Neural cell (in vitro differentiated cells): Measurements from ENCODE around the gene PMEL. TPM values are rescaled to one million over a fixed set of nuclear protein-coding genes. Genes with fewer than 3 reads are reported as not detected.

ENCODE experiments used
- H2AFZ ChIP-seq: fragments of 200-600, 300-800 bp; sonication (generic), shearing (Covaris generic); 2 replicates; pipeline ENCODE4 v1.6.0; 2014; ENCODE audit warnings: low read depth, mild to moderate bottlenecking, antibody characterized with exemption, low read length, moderate library complexity
- H3F3A ChIP-seq: fragments of 200-600 bp; shearing (Covaris generic); 2 replicates; pipeline ENCODE4 v1.6.1; 2016; ENCODE audit warnings: mild to moderate bottlenecking, moderate library complexity, mixed read lengths, antibody characterized with exemption, low read length; ENCODE audit not compliant: insufficient read depth, poor library complexity, severe bottlenecking
- H3K27ac ChIP-seq: fragments of 200-600, 300-800 bp; sonication (generic), shearing (Covaris generic); 2 replicates; pipeline ENCODE4 v1.5.1; 2014; ENCODE audit warnings: mild to moderate bottlenecking, low read length, moderate library complexity
- H3K27me3 ChIP-seq: fragments of 300-800, 200-600 bp; sonication (generic), shearing (Covaris generic); 2 replicates; pipeline ENCODE4 v1.6.0; 2014; ENCODE audit warnings: mild to moderate bottlenecking, low read depth, low read length, moderate library complexity; ENCODE audit not compliant: insufficient read depth
- H3K36me3 ChIP-seq: fragments of 300-800, 200-600 bp; sonication (generic), shearing (Covaris generic); 2 replicates; pipeline ENCODE4 v1.5.1; 2014; ENCODE audit warnings: mild to moderate bottlenecking, antibody characterized with exemption, low read length, moderate library complexity; ENCODE audit not compliant: insufficient read depth
- H3K4me2 ChIP-seq: fragments of 300-800, 200-600 bp; sonication (generic), shearing (Covaris generic); 2 replicates; pipeline ENCODE4 v1.6.0; 2014; ENCODE audit warnings: mild to moderate bottlenecking, low read length
- H3K4me3 ChIP-seq: fragments of 300-800, 200-600 bp; sonication (generic), shearing (Covaris generic); 2 replicates; pipeline ENCODE4 v1.5.1; 2014; ENCODE audit warnings: mild to moderate bottlenecking, low read length, moderate library complexity
- H3K79me2 ChIP-seq: fragments of 200-600 bp; shearing (Covaris generic); replicated peaks from 2 replicates; pipeline ENCODE4 v1.6.0; 2014; ENCODE audit warnings: mild to moderate bottlenecking, low read length, moderate library complexity; ENCODE audit not compliant: insufficient read depth
- H3K9ac ChIP-seq: fragments of 300-800, 200-600 bp; sonication (generic), shearing (Covaris generic); 2 replicates; pipeline ENCODE4 v1.6.1; 2016; ENCODE audit warnings: mild to moderate bottlenecking, low read length, mixed read lengths
- H3K9me2 ChIP-seq: fragments of 200-600 bp; shearing (Covaris generic); 2 replicates; pipeline ENCODE4 v1.6.1; 2016; ENCODE audit warnings: mild to moderate bottlenecking, low read length, mixed read lengths; ENCODE audit not compliant: insufficient read depth
- H3K9me3 ChIP-seq: fragments of 200-600, 300-800 bp; sonication (generic), shearing (Covaris generic); 2 replicates; pipeline ENCODE4 v1.6.1; 2016; ENCODE audit warnings: mild to moderate bottlenecking, mixed run types, low read length, moderate library complexity, mixed read lengths
- H4K20me1 ChIP-seq: fragments of 200-600 bp; shearing (Covaris generic); 2 replicates; pipeline ENCODE4 v1.6.1; 2016; ENCODE audit warnings: mild to moderate bottlenecking, mixed run types; ENCODE audit not compliant: insufficient read depth
- CTCF ChIP-seq: fragments of 450-650 bp; IDR thresholded peaks from 2 replicates; pipeline ENCODE4 v1.5.1; 2014; ENCODE audit warnings: antibody characterized with exemption, mild to moderate bottlenecking, moderate library complexity; ENCODE audit not compliant: poor library complexity, severe bottlenecking
- EP300 ChIP-seq: fragments of 450-650 bp; conservative IDR thresholded peaks from 2 replicates; pipeline ENCODE4 v1.6.1; 2014; ENCODE audit warnings: antibody characterized with exemption, mild to moderate bottlenecking, moderate library complexity; ENCODE audit not compliant: poor library complexity, severe bottlenecking
- EZH2 ChIP-seq: fragments of 200-600, 300-800 bp; shearing (Covaris generic), sonication (generic); IDR thresholded peaks from 2 replicates; pipeline ENCODE4 v1.6.1; 2014; ENCODE audit warnings: antibody characterized with exemption, low read length, borderline replicate concordance, mild to moderate bottlenecking; ENCODE audit not compliant: insufficient read depth, poor library complexity, severe bottlenecking
- MXI1 ChIP-seq: fragments of 450-650 bp; conservative IDR thresholded peaks from 2 replicates; pipeline ENCODE4 v1.6.1; 2014; ENCODE audit warnings: antibody characterized with exemption, mild to moderate bottlenecking; ENCODE audit not compliant: poor library complexity, severe bottlenecking
- POLR2AphosphoS5 ChIP-seq: IDR thresholded peaks from 2 replicates; pipeline ENCODE4 v1.6.1; 2012
- RAD21 ChIP-seq: fragments of 450-650 bp; conservative IDR thresholded peaks from 2 replicates; pipeline ENCODE4 v1.6.1; 2014; ENCODE audit warnings: antibody characterized with exemption, mild to moderate bottlenecking, moderate library complexity
- REST ChIP-seq: IDR thresholded peaks from 2 replicates; pipeline ENCODE4 v1.6.1; 2012; ENCODE audit warnings: borderline replicate concordance
- SMC3 ChIP-seq: fragments of 450-650 bp; conservative IDR thresholded peaks from 2 replicates; pipeline ENCODE4 v1.6.1; 2014; ENCODE audit warnings: antibody characterized with exemption, mild to moderate bottlenecking, moderate library complexity; ENCODE audit not compliant: poor library complexity
- TAF1 ChIP-seq: IDR thresholded peaks from 2 replicates; pipeline ENCODE4 v1.6.1; 2012; ENCODE audit warnings: low read depth
- polyA plus RNA-seq: library from polyadenylated mRNA; depleted of rRNA; stranded (reverse); fragments of >200 nt; gene quantifications from 2 replicates; pipeline ENCODE4 v1.2.3, GENCODE V29; 2014

Gene PMEL
- polyA plus RNA-seq, 1 donor from 2014 or later: not detected

- H3K27ac ChIP-seq: peak overlapping the region; percentile 91
- no peaks in the 10 kb centered on the region for H3K36me3 ChIP-seq
- no peak for TF ChIP-seq MXI1
- TF ChIP-seq RAD21: no peak
- no peak for TF ChIP-seq POLR2AphosphoS5
- TF ChIP-seq CTCF: no peak
- TF ChIP-seq EP300: no peak
- TF ChIP-seq EZH2: no peak
- H3K9me2 ChIP-seq: no peaks in the 10 kb centered on the region
- no peaks in the 10 kb centered on the region for H3K27me3 ChIP-seq
- H4K20me1 ChIP-seq: no peaks in the 10 kb centered on the region
- peak overlapping the region; percentile 76 for H3K9ac ChIP-seq
- H3K9me3 ChIP-seq: no peaks in the 10 kb centered on the region
- peak overlapping the region; percentile 63 for H3K4me2 ChIP-seq
- H2AFZ ChIP-seq: no peak overlapping the region
- no peaks in the 10 kb centered on the region for H3F3A ChIP-seq
- H3K79me2 ChIP-seq: peaks cover 39% of the 10 kb centered on the region
- peak overlapping the region; percentile 84 for H3K4me3 ChIP-seq
These were observed 6.2 kb upstream of the PMEL start for GRCh38 chr12:55972042-55972441.

- TF ChIP-seq EP300 (no peak), EZH2 (no peak), RAD21 (no peak), POLR2AphosphoS5 (no peak), CTCF (no peak), TAF1 (no peak), SMC3 (no peak), MXI1 (no peak), REST (no peak)
- H3K4me3 ChIP-seq: no peak overlapping the region
- H3K27ac ChIP-seq: no peak overlapping the region
- H4K20me1 ChIP-seq: no peaks in the 10 kb centered on the region
- no peaks in the 10 kb centered on the region for H3K9me2 ChIP-seq
- no peaks in the 10 kb centered on the region for H3K9me3 ChIP-seq
- H3K36me3 ChIP-seq: no peaks in the 10 kb centered on the region
- no peak overlapping the region for H3K9ac ChIP-seq
- peaks cover 27% of the 10 kb centered on the region for H3K79me2 ChIP-seq
- H2AFZ ChIP-seq: no peak overlapping the region
- H3K27me3 ChIP-seq: no peaks in the 10 kb centered on the region
- no peak overlapping the region for H3K4me2 ChIP-seq
- H3F3A ChIP-seq: no peaks in the 10 kb centered on the region
These were observed 4.9 kb upstream of the PMEL start for GRCh38 chr12:55970775-55971174.
